Endothelial cell of umbilical vein (primary cell): ENCODE data around the gene BORCS5. TPM values are rescaled to one million over a fixed set of nuclear protein-coding genes. Genes with fewer than 3 reads are reported as not detected.

Source experiments
- BruUV-seq: library from RNA; stranded (reverse); fragments of 400-500 nt; replicated peaks from 2 replicates; lab custom pipeline; 2021; lab: Mats Ljungman, UMichigan
- CTCF ChIA-PET: fragments of 300-600, 350-600 bp; sonication (Branson Sonifier 250); formaldehyde crosslinking; loops from one replicate; lab custom pipeline; 2021; ENCODE audit warnings: antibody characterized with exemption, inconsistent platforms; lab: Charles Lee
- POLR2A ChIA-PET: fragments of 300-600, 350-600 bp; sonication (Branson Sonifier 250); formaldehyde crosslinking; loops from one replicate; lab custom pipeline; 2021; ENCODE audit warnings: antibody characterized with exemption, inconsistent platforms; lab: Charles Lee
- DNase-seq: peaks from one replicate; pipeline ENCODE4 v3.0.0-alpha.2; 2011; ENCODE audit warnings: low read depth, low spot score
- FAIRE-seq: peaks from 2 replicates; lab custom pipeline; 2011; peaks lifted over from hg19 to GRCh38; lab: Jason Lieb, UNC
- H2AFZ ChIP-seq: 2 replicates; pipeline ENCODE4 v1.6.0; 2012; ENCODE audit warnings: low read depth, low read length, control low read depth, inconsistent platforms
- H3K27ac ChIP-seq: 2 replicates; pipeline ENCODE4 v1.5.1; 2011; ENCODE audit warnings: low read depth, mild to moderate bottlenecking, control low read depth, low read length, moderate library complexity; ENCODE audit not compliant: insufficient read depth
- H3K27me3 ChIP-seq, 2 experiments: 2 replicates each; pipeline versions ENCODE4 v1.6.0 to v1.6.1; 2011; ENCODE audit warnings: low read length in 2 of 2, mixed read lengths in 1 of 2; ENCODE audit not compliant: control insufficient read depth in 2 of 2, insufficient read depth in 2 of 2
- H3K36me3 ChIP-seq, 2 experiments: 2 replicates in 1 of 2; 3 replicates in 1 of 2; pipeline ENCODE4 v1.5.1; 2011; ENCODE audit warnings: low read length in 2 of 2, mild to moderate bottlenecking in 1 of 2, moderate library complexity in 1 of 2; ENCODE audit not compliant: control insufficient read depth in 2 of 2, insufficient read depth in 2 of 2; ENCODE audit errors: extremely low read depth in 1 of 2
- H3K4me1 ChIP-seq: 3 replicates; pipeline ENCODE4 v1.5.1; 2011; ENCODE audit warnings: mild to moderate bottlenecking, low read length; ENCODE audit not compliant: control insufficient read depth, insufficient read depth; ENCODE audit errors: extremely low read depth
- H3K4me2 ChIP-seq: 2 replicates; pipeline ENCODE4 v1.6.1; 2011; ENCODE audit warnings: low read length, control low read depth, mixed read lengths; ENCODE audit not compliant: insufficient read depth
- H3K4me3 ChIP-seq, 3 experiments: fragments of 200-600 bp in 1 of 3; sonication (generic), shearing (Covaris generic) in 1 of 3; replicated peaks in 1 of 3; 2 replicates each; pipeline ENCODE4 v1.5.1; 2011 to 2016; ENCODE audit warnings: control low read depth in 3 of 3, low read length in 3 of 3, mild to moderate bottlenecking in 2 of 3, inconsistent platforms in 1 of 3, low read depth in 1 of 3, moderate library complexity in 1 of 3; ENCODE audit not compliant: insufficient read depth in 1 of 3
- H3K79me2 ChIP-seq: 2 replicates; pipeline ENCODE4 v1.6.0; 2012; ENCODE audit warnings: low read length, inconsistent platforms; ENCODE audit not compliant: control insufficient read depth, insufficient read depth
- H3K9ac ChIP-seq: replicated peaks from 2 replicates; pipeline ENCODE3; 2011; ENCODE audit warnings: low read length, control low read depth; ENCODE audit not compliant: insufficient read depth; ENCODE audit errors: extremely low read depth
- H3K9me1 ChIP-seq: replicated peaks from 3 replicates; pipeline ENCODE4 v1.6.0; 2011; ENCODE audit warnings: mild to moderate bottlenecking, low read length; ENCODE audit not compliant: control insufficient read depth, insufficient read depth; ENCODE audit errors: extremely low read depth
- H3K9me3 ChIP-seq: replicated peaks from 2 replicates; pipeline ENCODE4 v1.5.1; 2012; ENCODE audit warnings: low read length, inconsistent platforms; ENCODE audit not compliant: control insufficient read depth, insufficient read depth
- H4K20me1 ChIP-seq: replicated peaks from 2 replicates; pipeline ENCODE3; 2011; ENCODE audit warnings: mild to moderate bottlenecking, low read length; ENCODE audit not compliant: control insufficient read depth, insufficient read depth; ENCODE audit errors: extremely low read depth
- EZH2 ChIP-seq: IDR thresholded peaks from 2 replicates; pipeline ENCODE4 v1.6.1; 2012; ENCODE audit warnings: borderline replicate concordance, low read depth, mild to moderate bottlenecking, moderate library complexity, low read length, inconsistent platforms; ENCODE audit not compliant: severe bottlenecking
- FOS ChIP-seq: IDR thresholded peaks from 2 replicates; pipeline ENCODE4 v1.6.1; 2011; ENCODE audit warnings: mild to moderate bottlenecking, low read length, moderate library complexity, borderline replicate concordance; ENCODE audit not compliant: insufficient read depth
- GATA2 ChIP-seq: IDR thresholded peaks from 2 replicates; pipeline ENCODE4 v1.7.0; 2011; ENCODE audit warnings: low read depth, mild to moderate bottlenecking, moderate library complexity, mixed read lengths, low read length; ENCODE audit not compliant: insufficient read length, insufficient read depth
- JUN ChIP-seq: IDR thresholded peaks from 2 replicates; pipeline ENCODE4 v1.6.1; 2011; ENCODE audit warnings: borderline replicate concordance, low read depth; ENCODE audit not compliant: insufficient read length, insufficient read depth
- MAX ChIP-seq: IDR thresholded peaks from 2 replicates; pipeline ENCODE4 v1.6.1; 2011; ENCODE audit not compliant: insufficient read depth, insufficient read length
- MYC ChIP-seq: IDR thresholded peaks from one replicate; pipeline ENCODE4 v1.6.1; 2011; ENCODE audit warnings: mild to moderate bottlenecking, low read depth, low read length
- POLR2A ChIP-seq: IDR thresholded peaks from 2 replicates; pipeline ENCODE4 v1.6.1; 2012; ENCODE audit warnings: low read depth, mild to moderate bottlenecking, control low read depth, low read length
- POLR2AphosphoS5 ChIP-seq: IDR thresholded peaks from 2 replicates; pipeline ENCODE4 v1.6.1; 2012; ENCODE audit warnings: low read depth, mild to moderate bottlenecking, control low read depth, low read length, moderate library complexity; ENCODE audit not compliant: insufficient read depth
- dilution Hi-C: fragments of 300-500 bp; cut with MboI; formaldehyde crosslinking; loops from one replicate; pipeline ENCODE4 v1.15.0; 2019; ENCODE audit warnings: low sequenced_read_pairs; ENCODE audit not compliant: extremely low pct_ligation_motif_present
- intact Hi-C: fragments of 100-400 bp; cut with micrococcal nuclease; formaldehyde crosslinking; loops from one replicate; pipeline ENCODE4 v1.10.0; 2022
- polyA plus RNA-seq, 4 experiments: library from polyadenylated mRNA; depleted of rRNA in 3 of 4; stranded (reverse) in 3 of 4; unstranded in 1 of 4; fragments of >200 nt; gene quantifications; 2 replicates each; pipeline versions ENCODE4 v1.2.1 to v1.2.3, GENCODE V29; 2011 to 2012; ENCODE audit warnings: missing spikeins in 1 of 4
- total RNA-seq: library from RNA; stranded (reverse); gene quantifications from 2 replicates; pipeline ENCODE4 v1.2.3, GENCODE V29; 2021
- TF ChIP-seq, protein P1 (sequence below), 2 donors: IDR thresholded peaks; 1 replicate in 1 of 2; 2 replicates in 1 of 2; pipeline ENCODE4 v1.5.1; 2011; ENCODE audit warnings: low read length in 2 of 2, mild to moderate bottlenecking in 2 of 2, moderate library complexity in 2 of 2, control low read depth in 1 of 2, inconsistent platforms in 1 of 2, low read depth in 1 of 2; ENCODE audit not compliant: insufficient read depth in 1 of 2; ENCODE audit errors: extremely low read depth in 1 of 2

BORCS5 gene
- total and polyA plus RNA-seq, 2 donors (not counting 3 experiments of a cell fraction or from before 2014, with no cell fraction given) = 8.3 to 10.5 TPM

- H4K20me1 ChIP-seq = no peaks in the 10 kb centered on the region
- no peaks in the 10 kb centered on the region for H3K9me3 ChIP-seq
- no peaks in the 10 kb centered on the region for H3K27me3 ChIP-seq
- H3K9me1 ChIP-seq = no peaks in the 10 kb centered on the region
- no peaks in the 10 kb centered on the region for H3K4me1 ChIP-seq
- H3K4me3 ChIP-seq = no peak overlapping the region
- FAIRE-seq = no peak
- H3K4me2 ChIP-seq = no peak overlapping the region
- H3K79me2 ChIP-seq = no peaks in the 10 kb centered on the region
- H3K27ac ChIP-seq = no peak overlapping the region
- ChIA-PET POLR2A (no interaction called here), CTCF (interaction anchor here (0.9 to 6.5 kb wide), 6 partner anchors 23 to 357 kb away, joined by 3 to 71 read pairs (median 3); partner anchors contain the start of genes BORCS5 and DUSP16)
- dilution Hi-C loops (no loop called here), intact Hi-C loops (loop anchor here (5.0 kb wide), 1 partner anchor 97 kb away; no protein-coding TSS in a partner anchor)
- H2AFZ ChIP-seq = no peak overlapping the region
- TF ChIP-seq, protein P1, sequence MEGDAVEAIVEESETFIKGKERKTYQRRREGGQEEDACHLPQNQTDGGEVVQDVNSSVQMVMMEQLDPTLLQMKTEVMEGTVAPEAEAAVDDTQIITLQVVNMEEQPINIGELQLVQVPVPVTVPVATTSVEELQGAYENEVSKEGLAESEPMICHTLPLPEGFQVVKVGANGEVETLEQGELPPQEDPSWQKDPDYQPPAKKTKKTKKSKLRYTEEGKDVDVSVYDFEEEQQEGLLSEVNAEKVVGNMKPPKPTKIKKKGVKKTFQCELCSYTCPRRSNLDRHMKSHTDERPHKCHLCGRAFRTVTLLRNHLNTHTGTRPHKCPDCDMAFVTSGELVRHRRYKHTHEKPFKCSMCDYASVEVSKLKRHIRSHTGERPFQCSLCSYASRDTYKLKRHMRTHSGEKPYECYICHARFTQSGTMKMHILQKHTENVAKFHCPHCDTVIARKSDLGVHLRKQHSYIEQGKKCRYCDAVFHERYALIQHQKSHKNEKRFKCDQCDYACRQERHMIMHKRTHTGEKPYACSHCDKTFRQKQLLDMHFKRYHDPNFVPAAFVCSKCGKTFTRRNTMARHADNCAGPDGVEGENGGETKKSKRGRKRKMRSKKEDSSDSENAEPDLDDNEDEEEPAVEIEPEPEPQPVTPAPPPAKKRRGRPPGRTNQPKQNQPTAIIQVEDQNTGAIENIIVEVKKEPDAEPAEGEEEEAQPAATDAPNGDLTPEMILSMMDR (IDR thresholded peaks at IDR 0.05; ENCODE audit: extremely low read depth in 1 of 2, insufficient read depth in 1 of 2, low read depth in 1 of 2, low read length in 2 of 2) = no peak
- TF ChIP-seq POLR2A (no peak), JUN (no peak), FOS (no peak), EZH2 (no peak), GATA2 (no peak), POLR2AphosphoS5 (no peak), MYC (no peak), MAX (no peak)
- DNase-seq = no peak
- no TSS peak for BruUV-seq
- H3K9ac ChIP-seq = no peak overlapping the region
- H3K36me3 ChIP-seq = no peaks in the 10 kb centered on the region
These were observed 23.2 kb downstream of the BORCS5 start for GRCh38 chr12:12379831-12380730.
